Karpas-422 (cell line): Measurements from ENCODE around the gene TMEM63A. TPM values are rescaled to one million over a fixed set of nuclear protein-coding genes. Genes with fewer than 3 reads are reported as not detected.
A peak's percentile ranks its signal among the peaks of the same experiment; 100 is the strongest.

ENCODE experiments used
- DNase-seq: peaks from one replicate; pipeline ENCODE4 v3.0.0-alpha.2; 2015
- H2AFZ ChIP-seq: fragments of 200-600 bp; sonication (generic); 2 replicates; pipeline ENCODE4 v1.6.1; 2014; ENCODE audit warnings: antibody characterized with exemption, low read length, mixed read lengths
- H3K27ac ChIP-seq: fragments of 200-600 bp; sonication (generic); 2 replicates; pipeline ENCODE4 v1.5.1; 2014; ENCODE audit warnings: mild to moderate bottlenecking, low read length, moderate library complexity
- H3K27me3 ChIP-seq: fragments of 200-600 bp; sonication (generic); 2 replicates; pipeline ENCODE4 v1.6.1; 2014; ENCODE audit warnings: low read length, mixed read lengths
- H3K36me3 ChIP-seq: fragments of 200-600 bp; sonication (generic); 2 replicates; pipeline ENCODE4 v1.6.1; 2014; ENCODE audit warnings: low read length, mixed read lengths; ENCODE audit not compliant: insufficient read depth
- H3K4me1 ChIP-seq: fragments of 200-600 bp; sonication (generic); 2 replicates; pipeline ENCODE4 v1.6.1; 2014; ENCODE audit warnings: mild to moderate bottlenecking, low read length, mixed read lengths
- H3K4me2 ChIP-seq: fragments of 200-600 bp; sonication (generic); 2 replicates; pipeline ENCODE4 v1.6.1; 2014; ENCODE audit warnings: low read length, low read depth, mild to moderate bottlenecking; ENCODE audit not compliant: poor library complexity, severe bottlenecking
- H3K4me3 ChIP-seq: fragments of 200-600 bp; sonication (generic); 2 replicates; pipeline ENCODE4 v1.5.1; 2014; ENCODE audit warnings: mild to moderate bottlenecking, antibody characterized with exemption, low read length, mixed read lengths
- H3K79me2 ChIP-seq: fragments of 200-600 bp; sonication (generic); 2 replicates; pipeline ENCODE4 v1.6.1; 2014; ENCODE audit warnings: mild to moderate bottlenecking, low read length, mixed read lengths
- H3K9ac ChIP-seq: fragments of 200-600 bp; sonication (generic); 2 replicates; pipeline ENCODE4 v1.6.0; 2014; ENCODE audit warnings: low read length
- H3K9me2 ChIP-seq: fragments of 200-600 bp; sonication (generic), shearing (Covaris generic); replicated peaks from 2 replicates; pipeline ENCODE4 v1.6.0; 2014; ENCODE audit warnings: mild to moderate bottlenecking, low read length, moderate library complexity; ENCODE audit not compliant: insufficient read depth
- H3K9me3 ChIP-seq: fragments of 300-700, 200-600 bp; sonication (generic); 2 replicates; pipeline ENCODE4 v1.6.1; 2014; ENCODE audit warnings: low read length, mixed read lengths
- H4K20me1 ChIP-seq: fragments of 200-600 bp; sonication (generic); 2 replicates; pipeline ENCODE4 v1.6.1; 2014; ENCODE audit warnings: mild to moderate bottlenecking, antibody characterized with exemption, low read length, low read depth; ENCODE audit not compliant: insufficient read depth
- total RNA-seq: library from RNA; depleted of rRNA; stranded (reverse); fragments of >200 nt; shearing (Covaris generic); gene quantifications from 2 replicates; pipeline ENCODE4 v1.2.3, GENCODE V29; 2014; ENCODE audit warnings: low replicate concordance

Gene TMEM63A
- total RNA-seq, 1 experiment from 2014 or later = 4.8 TPM

DNA sequence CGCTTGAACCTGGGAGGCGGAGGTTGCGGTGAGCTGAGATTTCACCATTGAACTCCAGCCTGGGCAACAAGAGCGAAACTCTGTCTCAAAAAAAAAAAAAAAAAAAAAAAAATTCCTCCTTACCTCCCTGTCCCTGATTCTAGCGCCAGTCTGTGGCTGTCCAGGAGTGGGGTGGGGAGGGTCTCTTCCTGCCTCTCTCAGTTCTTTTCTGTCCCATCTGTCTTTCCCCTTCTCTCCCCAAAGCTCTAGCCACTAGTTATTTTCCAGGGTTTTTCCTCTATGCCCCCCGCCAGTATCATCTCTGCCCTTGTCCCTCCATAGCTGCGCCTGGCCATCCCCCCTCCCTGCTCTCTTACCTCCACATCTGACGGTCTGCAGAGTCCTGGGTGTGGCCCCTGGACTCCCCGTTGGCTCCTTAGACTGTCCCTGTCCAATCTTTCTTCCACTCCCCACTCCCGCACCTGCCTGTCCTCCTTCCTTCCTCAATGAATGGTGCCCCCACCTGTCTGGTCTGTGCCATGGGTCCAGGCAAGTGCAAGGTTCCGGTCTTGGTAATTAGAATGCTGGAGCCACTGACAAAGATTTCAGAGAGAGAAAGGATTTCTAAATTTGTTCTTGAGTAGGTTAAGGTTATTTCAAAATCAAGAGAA is 1.6 kb upstream of the TMEM63A start:
- H3K9ac ChIP-seq = no peak overlapping the region

DNA sequence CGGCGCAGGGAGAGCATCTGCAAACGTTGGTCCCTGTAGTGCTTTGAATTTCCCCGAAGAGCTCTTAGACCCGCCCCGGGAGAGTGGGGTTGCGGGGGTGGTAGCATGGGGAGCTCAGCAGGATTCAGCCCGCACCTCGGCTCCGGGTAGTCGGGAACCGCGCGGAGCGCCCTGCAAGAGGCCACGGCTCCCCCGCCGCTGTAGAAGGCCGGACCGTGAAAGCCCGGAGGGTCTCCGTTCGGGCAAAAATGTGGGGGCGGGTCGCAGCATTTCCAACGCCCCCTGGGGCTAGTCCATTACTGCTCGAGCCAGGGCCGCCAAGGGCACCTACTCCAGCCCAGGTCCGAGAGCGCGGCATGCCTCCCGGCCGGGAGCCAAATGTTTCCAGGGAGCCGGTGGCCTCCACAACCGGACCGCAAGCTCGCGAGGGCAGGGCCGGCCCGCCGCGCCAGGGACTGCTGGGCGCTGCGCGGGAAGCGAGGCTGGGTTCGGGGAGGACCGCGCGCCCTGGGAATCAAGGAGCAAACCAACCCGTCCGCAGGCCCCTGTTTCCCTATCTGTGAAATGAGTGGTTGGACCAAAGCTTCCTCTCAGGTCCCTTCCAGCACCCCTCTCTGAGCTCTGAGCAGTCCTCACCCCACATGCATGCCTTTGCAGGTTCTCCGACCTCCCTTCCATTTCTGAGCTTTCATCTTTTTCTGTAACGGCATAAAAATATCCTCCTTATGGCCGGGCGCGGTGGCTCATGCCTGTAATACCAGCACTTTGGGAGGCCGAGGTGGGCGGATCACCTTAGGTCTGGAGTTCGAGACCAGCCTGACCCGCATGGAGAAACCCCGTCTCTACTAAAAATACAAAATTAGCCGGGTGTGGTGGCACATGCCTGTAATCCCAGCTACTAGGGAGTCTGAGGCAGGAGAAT is 775 bp upstream of the TMEM63A start:
- Histone ChIP-seq H3K4me3 (peak overlapping the region; percentile 92), H3K27me3 (no peaks in the 10 kb centered on the region), H3K4me1 (peaks cover 16% of the 10 kb centered on the region), H3K36me3 (no peaks in the 10 kb centered on the region), H2AFZ (peak overlapping the region; percentile 99), H3K9me2 (no peaks in the 10 kb centered on the region), H3K9ac (peak overlapping the region; percentile 78), H4K20me1 (no peaks in the 10 kb centered on the region), H3K4me2 (peak overlapping the region; percentile 89), H3K9me3 (no peaks in the 10 kb centered on the region), H3K79me2 (no peaks in the 10 kb centered on the region), H3K27ac (no peak overlapping the region)
- DNase-seq = peak; percentile 44

More for the DNA sequence above, 1.6 kb upstream of the TMEM63A start:
- Histone ChIP-seq H3K4me2 (no peak overlapping the region), H3K27ac (no peak overlapping the region), H3K4me3 (no peak overlapping the region), H3K27me3 (no peaks in the 10 kb centered on the region), H3K9me2 (no peaks in the 10 kb centered on the region), H4K20me1 (no peaks in the 10 kb centered on the region), H3K79me2 (no peaks in the 10 kb centered on the region), H3K9me3 (no peaks in the 10 kb centered on the region), H3K4me1 (peaks cover 16% of the 10 kb centered on the region), H3K36me3 (no peaks in the 10 kb centered on the region), H2AFZ (no peak overlapping the region)
- DNase-seq = no peak

DNA sequence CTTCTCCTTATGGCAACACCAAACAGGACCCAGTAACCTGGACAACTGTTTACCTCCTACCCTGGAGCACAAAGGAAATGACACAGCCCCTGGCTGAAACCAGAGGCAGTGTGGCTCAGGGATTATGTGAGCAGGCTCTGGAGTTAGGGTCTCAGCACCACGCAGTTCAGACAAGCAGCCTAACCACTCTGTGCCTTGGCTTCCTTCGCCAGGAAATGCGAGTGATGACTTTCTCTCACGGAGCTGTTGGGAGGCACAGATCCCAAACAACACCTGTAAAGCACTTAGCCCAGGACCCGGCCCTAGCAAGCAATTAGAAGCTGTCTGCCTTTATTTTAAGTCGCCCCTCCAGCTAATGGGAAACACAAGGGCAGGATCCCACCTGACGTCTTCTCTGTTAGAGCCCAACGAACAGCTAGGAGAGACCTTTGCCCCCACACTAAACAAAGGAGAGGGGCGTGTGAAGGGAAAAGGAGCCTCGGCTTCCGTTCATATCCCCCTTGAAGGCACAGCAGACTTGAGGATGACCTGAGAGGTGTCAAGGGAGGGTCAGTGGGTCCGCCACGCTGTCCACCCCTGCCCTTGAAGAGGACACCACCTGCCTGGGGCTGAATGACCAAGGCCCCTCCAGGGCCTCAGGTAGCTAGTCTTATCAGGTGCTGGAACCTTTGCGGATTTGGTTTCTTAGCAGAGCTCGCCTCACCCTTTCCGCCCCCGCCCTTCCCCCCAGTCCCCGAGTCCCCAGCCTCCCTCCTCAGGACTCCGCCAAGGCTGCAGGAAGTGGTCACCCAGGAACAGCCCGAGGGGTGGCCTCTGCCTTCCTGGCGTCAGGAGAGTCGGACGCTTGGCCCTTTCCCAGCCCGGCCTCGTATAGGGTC is 860 bp downstream of the TMEM63A start:
- Histone ChIP-seq H3K79me2 (no peaks in the 10 kb centered on the region), H2AFZ (peak overlapping the region; percentile 99), H3K9me3 (no peaks in the 10 kb centered on the region), H3K36me3 (no peaks in the 10 kb centered on the region), H4K20me1 (0 out of 2 replicates have a peak, but pooled peaks cover 4% of the 10 kb centered on the region), H3K27ac (no peak overlapping the region), H3K4me3 (peak overlapping the region; percentile 92), H3K4me2 (peak overlapping the region; percentile 89), H3K9ac (peak overlapping the region; percentile 78), H3K9me2 (no peaks in the 10 kb centered on the region), H3K4me1 (peaks cover 16% of the 10 kb centered on the region), H3K27me3 (no peaks in the 10 kb centered on the region)
- DNase-seq = no peak

DNA sequence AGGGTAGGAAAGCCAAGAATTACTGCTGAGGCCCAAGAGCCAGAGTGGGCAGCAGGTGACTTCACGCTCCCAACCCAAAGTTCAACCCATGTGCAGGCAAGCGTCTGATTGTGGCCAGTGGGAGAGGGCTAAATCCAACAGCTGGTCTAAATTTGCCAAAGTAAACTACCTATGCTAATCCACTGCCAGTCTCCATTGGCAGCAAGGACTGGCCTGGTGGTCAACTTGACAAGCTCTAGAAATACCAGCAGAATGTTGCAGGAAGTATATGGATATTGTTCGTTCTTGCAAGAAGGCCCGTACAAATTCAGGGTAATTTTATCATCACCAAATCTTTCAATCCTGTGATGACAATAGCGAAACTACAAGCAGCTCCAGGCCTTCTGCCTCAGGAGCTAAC is 1.5 kb downstream of the TMEM63A start:
- Histone ChIP-seq H2AFZ (no peak overlapping the region), H3K27me3 (no peaks in the 10 kb centered on the region), H3K79me2 (no peaks in the 10 kb centered on the region), H3K9ac (no peak overlapping the region), H3K9me3 (no peaks in the 10 kb centered on the region), H3K4me3 (no peak overlapping the region), H3K27ac (no peak overlapping the region), H3K4me2 (no peak overlapping the region), H3K4me1 (peaks cover 16% of the 10 kb centered on the region), H4K20me1 (0 out of 2 replicates have a peak, but pooled peaks cover 4% of the 10 kb centered on the region), H3K9me2 (no peaks in the 10 kb centered on the region), H3K36me3 (no peaks in the 10 kb centered on the region)
- no peak for DNase-seq

DNA sequence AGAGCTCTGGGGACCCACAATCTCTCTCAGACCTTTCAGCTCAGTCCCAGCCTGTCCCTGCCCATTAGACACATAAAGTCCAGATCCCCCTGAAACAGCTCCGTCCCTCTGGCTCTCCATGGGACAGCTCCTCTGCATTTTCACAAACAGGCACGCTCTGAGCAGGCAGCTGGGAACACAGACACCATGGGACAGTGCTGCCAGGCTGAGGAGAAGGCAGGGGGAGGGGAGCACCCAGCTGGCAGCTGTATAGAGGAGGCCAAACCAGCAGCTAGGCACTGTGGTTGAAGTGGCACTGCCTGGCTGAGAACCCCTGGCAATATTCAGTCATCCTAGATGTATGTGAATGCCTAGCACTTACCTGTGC is 2.0 kb downstream of the TMEM63A start:
- Histone ChIP-seq H3K4me1 (peaks cover 16% of the 10 kb centered on the region), H3K9ac (no peak overlapping the region), H3K27ac (no peak overlapping the region)

DNA sequence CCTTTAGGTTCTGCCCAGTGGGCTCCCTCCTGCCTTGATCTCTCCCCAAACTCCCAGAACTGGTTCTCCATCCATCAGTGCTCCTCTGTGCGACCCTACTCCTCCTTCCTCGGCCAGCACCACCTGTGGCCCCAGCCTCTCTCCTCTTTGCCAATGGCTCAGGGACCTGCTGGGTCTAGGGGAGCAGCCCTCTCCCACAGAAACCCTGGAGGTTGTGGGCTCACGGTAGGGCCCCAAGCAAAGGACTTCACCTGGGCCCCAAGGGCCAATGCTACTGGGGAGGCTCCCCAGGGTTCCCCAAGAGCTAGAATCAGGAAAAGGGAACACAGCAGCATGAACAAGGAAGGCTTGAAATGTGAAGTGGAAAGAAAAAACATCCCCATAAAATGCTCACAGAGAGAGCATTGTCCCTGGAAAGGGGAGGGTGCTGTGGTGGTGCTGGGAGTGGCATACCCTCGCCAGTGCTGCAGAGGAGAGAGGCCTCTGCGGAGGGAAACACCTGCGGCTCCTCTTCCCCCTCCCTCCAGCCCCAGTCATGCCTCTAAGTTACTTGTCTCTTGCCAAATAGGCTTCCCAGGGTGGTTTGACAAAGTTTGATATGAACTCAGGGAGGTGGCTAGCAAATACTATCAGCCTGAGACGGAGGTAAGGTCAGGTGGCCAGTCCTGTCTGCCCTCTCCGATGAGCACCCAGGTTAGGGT is 2.5 kb downstream of the TMEM63A start:
- H3K4me2 ChIP-seq = no peak overlapping the region
- no peaks in the 10 kb centered on the region for H3K79me2 ChIP-seq
- H3K4me1 ChIP-seq = peaks cover 16% of the 10 kb centered on the region
- H3K9me3 ChIP-seq = no peaks in the 10 kb centered on the region
- H3K4me3 ChIP-seq = no peak overlapping the region
- no peak overlapping the region for H3K9ac ChIP-seq
- H3K27ac ChIP-seq = no peak overlapping the region
- 0 out of 2 replicates have a peak, but pooled peaks cover 4% of the 10 kb centered on the region for H4K20me1 ChIP-seq
- DNase-seq = no peak
- no peaks in the 10 kb centered on the region for H3K36me3 ChIP-seq
- H2AFZ ChIP-seq = no peak overlapping the region
- H3K27me3 ChIP-seq = no peaks in the 10 kb centered on the region
- no peaks in the 10 kb centered on the region for H3K9me2 ChIP-seq

More for the DNA sequence above, 2.0 kb downstream of the TMEM63A start:
- H4K20me1 ChIP-seq = 0 out of 2 replicates have a peak, but pooled peaks cover 4% of the 10 kb centered on the region
- no peak overlapping the region for H3K4me3 ChIP-seq
- no peak for DNase-seq
- no peaks in the 10 kb centered on the region for H3K9me2 ChIP-seq
- H2AFZ ChIP-seq = no peak overlapping the region
- no peaks in the 10 kb centered on the region for H3K36me3 ChIP-seq
- no peak overlapping the region for H3K4me2 ChIP-seq
- no peaks in the 10 kb centered on the region for H3K9me3 ChIP-seq
- H3K27me3 ChIP-seq = no peaks in the 10 kb centered on the region
- H3K79me2 ChIP-seq = no peaks in the 10 kb centered on the region

DNA sequence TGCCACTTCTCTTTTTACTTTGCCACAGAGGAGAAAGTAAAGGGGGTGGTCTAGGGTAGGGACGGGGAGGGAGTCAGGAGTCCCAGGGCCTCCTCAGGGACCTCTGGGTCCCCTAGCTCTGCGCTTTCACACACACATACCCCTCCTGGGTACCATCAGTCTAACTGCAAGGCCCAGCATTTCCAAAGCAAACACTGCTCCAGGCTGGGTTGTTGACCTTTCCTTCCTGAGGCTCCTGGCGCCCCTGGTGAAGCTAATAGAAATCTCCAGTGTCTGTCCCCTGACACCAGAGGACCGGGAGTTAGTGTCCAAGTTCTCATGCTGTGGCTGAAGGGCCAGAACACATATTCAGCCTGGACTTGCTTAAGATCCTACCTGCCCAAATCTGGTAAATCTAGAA is 3.9 kb downstream of the TMEM63A start:
- H3K79me2 ChIP-seq = no peaks in the 10 kb centered on the region
- no peaks in the 10 kb centered on the region for H3K9me3 ChIP-seq
- peaks cover 16% of the 10 kb centered on the region for H3K4me1 ChIP-seq
- H3K27me3 ChIP-seq = no peaks in the 10 kb centered on the region
- H2AFZ ChIP-seq = no peak overlapping the region
- H3K27ac ChIP-seq = no peak overlapping the region
- H3K36me3 ChIP-seq = no peaks in the 10 kb centered on the region
- no peak for DNase-seq
- no peak overlapping the region for H3K4me3 ChIP-seq
- H3K9me2 ChIP-seq = no peaks in the 10 kb centered on the region
- 0 out of 2 replicates have a peak, but pooled peaks cover 4% of the 10 kb centered on the region for H4K20me1 ChIP-seq
- H3K9ac ChIP-seq = no peak overlapping the region
- H3K4me2 ChIP-seq = no peak overlapping the region
